ENCODE data around the gene STARD4. TPM values are rescaled to one million over a fixed set of nuclear protein-coding genes. Genes with fewer than 3 reads are reported as not detected.

STARD4 gene
- total and polyA plus RNA-seq, 2 of the 13 experiments (the other 11 are each of a cell fraction or from before 2014, with no cell fraction given), result 27.4 to 66.9 TPM

DNA sequence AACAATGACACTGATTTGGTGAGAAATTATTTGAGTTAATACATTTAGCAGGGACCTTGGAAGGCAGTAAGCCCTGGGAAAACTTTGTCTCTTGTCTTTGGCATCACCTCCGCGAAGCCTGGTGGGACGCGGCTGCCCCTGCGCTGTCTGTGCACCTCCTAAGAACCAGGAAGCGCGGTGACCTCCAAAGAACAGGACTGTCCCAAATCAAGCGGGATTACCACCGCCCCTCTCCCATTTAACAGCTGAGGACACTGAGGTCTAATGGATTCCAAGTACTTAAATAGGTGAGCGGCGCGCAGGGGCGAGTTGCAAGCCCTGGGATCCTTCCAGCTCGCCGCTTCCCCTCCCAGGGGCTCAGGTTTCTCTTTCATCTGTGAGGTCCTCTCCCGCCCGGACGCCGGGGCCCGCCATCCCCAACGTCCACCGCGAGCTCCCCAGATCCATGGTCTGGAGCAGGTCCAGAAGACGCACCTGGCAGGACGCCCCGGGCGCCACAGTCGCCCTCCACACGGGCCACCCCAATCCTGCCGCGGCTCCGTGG, 432 bp downstream of the STARD4 start (continued):
- TF ChIP-seq, protein P1, sequence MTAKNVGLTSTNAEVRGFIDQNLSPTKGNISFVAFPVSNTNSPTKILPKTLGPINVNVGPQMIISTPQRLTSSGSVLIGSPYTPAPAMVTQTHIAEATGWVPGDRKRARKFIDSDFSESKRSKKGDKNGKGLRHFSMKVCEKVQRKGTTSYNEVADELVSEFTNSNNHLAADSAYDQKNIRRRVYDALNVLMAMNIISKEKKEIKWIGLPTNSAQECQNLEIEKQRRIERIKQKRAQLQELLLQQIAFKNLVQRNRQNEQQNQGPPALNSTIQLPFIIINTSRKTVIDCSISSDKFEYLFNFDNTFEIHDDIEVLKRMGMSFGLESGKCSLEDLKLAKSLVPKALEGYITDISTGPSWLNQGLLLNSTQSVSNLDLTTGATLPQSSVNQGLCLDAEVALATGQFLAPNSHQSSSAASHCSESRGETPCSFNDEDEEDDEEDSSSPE (CRISPR knock-in tag; IDR thresholded peaks at IDR 0.05), result no peak
- TF ChIP-seq ONECUT2 (CRISPR knock-in tag; IDR thresholded peaks at IDR 0.05) (no peak), ZNF644 (CRISPR knock-in tag; IDR thresholded peaks at IDR 0.05; ENCODE audit: low read depth) (no peak), NAIF1 (CRISPR knock-in tag; IDR thresholded peaks at IDR 0.05; ENCODE audit: borderline replicate concordance) (no peak), ZNF3 (CRISPR knock-in tag; IDR thresholded peaks at IDR 0.05) (0 out of 2 replicates have a peak, but pooled peaks have one; percentile 11), ZNF598 (CRISPR knock-in tag; IDR thresholded peaks at IDR 0.05; ENCODE audit: borderline replicate concordance) (peak; percentile 40; the same call in 1 of the 2 replicates), ZNF33A (CRISPR knock-in tag; IDR thresholded peaks at IDR 0.05; ENCODE audit: borderline replicate concordance) (0 out of 2 replicates have a peak, but pooled peaks have one; percentile 5), GLI4 (CRISPR knock-in tag; IDR thresholded peaks at IDR 0.05; ENCODE audit: borderline replicate concordance) (0 out of 2 replicates have a peak, but pooled peaks have one; percentile 20)
- TF ChIP-seq, protein P2, sequence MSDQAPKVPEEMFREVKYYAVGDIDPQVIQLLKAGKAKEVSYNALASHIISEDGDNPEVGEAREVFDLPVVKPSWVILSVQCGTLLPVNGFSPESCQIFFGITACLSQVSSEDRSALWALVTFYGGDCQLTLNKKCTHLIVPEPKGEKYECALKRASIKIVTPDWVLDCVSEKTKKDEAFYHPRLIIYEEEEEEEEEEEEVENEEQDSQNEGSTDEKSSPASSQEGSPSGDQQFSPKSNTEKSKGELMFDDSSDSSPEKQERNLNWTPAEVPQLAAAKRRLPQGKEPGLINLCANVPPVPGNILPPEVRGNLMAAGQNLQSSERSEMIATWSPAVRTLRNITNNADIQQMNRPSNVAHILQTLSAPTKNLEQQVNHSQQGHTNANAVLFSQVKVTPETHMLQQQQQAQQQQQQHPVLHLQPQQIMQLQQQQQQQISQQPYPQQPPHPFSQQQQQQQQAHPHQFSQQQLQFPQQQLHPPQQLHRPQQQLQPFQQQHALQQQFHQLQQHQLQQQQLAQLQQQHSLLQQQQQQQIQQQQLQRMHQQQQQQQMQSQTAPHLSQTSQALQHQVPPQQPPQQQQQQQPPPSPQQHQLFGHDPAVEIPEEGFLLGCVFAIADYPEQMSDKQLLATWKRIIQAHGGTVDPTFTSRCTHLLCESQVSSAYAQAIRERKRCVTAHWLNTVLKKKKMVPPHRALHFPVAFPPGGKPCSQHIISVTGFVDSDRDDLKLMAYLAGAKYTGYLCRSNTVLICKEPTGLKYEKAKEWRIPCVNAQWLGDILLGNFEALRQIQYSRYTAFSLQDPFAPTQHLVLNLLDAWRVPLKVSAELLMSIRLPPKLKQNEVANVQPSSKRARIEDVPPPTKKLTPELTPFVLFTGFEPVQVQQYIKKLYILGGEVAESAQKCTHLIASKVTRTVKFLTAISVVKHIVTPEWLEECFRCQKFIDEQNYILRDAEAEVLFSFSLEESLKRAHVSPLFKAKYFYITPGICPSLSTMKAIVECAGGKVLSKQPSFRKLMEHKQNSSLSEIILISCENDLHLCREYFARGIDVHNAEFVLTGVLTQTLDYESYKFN (CRISPR knock-in tag; conservative IDR thresholded peaks at IDR 0.05), result no peak
